Endothelial cell of umbilical vein (primary cell): ENCODE results near the gene DTNA. TPM values are rescaled to one million over a fixed set of nuclear protein-coding genes. Genes with fewer than 3 reads are reported as not detected.

ENCODE experiments used
- BruUV-seq: library from RNA; stranded (reverse); fragments of 400-500 nt; replicated peaks from 2 replicates; lab custom pipeline; 2021; lab: Mats Ljungman, UMichigan
- CTCF ChIA-PET: fragments of 300-600, 350-600 bp; sonication (Branson Sonifier 250); formaldehyde crosslinking; loops from one replicate; lab custom pipeline; 2021; ENCODE audit warnings: antibody characterized with exemption, inconsistent platforms; lab: Charles Lee
- POLR2A ChIA-PET: fragments of 300-600, 350-600 bp; sonication (Branson Sonifier 250); formaldehyde crosslinking; loops from one replicate; lab custom pipeline; 2021; ENCODE audit warnings: antibody characterized with exemption, inconsistent platforms; lab: Charles Lee
- DNase-seq: peaks from one replicate; pipeline ENCODE4 v3.0.0-alpha.2; 2011; ENCODE audit warnings: low read depth, low spot score
- FAIRE-seq: peaks from 2 replicates; lab custom pipeline; 2011; peaks lifted over from hg19 to GRCh38; lab: Jason Lieb, UNC
- H2AFZ ChIP-seq: 2 replicates; pipeline ENCODE4 v1.6.0; 2012; ENCODE audit warnings: low read depth, low read length, control low read depth, inconsistent platforms
- H3K27ac ChIP-seq: 2 replicates; pipeline ENCODE4 v1.5.1; 2011; ENCODE audit warnings: low read depth, mild to moderate bottlenecking, control low read depth, low read length, moderate library complexity; ENCODE audit not compliant: insufficient read depth
- H3K27me3 ChIP-seq, 2 experiments: 2 replicates each; pipeline versions ENCODE4 v1.6.0 to v1.6.1; 2011; ENCODE audit warnings: low read length in 2 of 2, mixed read lengths in 1 of 2; ENCODE audit not compliant: control insufficient read depth in 2 of 2, insufficient read depth in 2 of 2
- H3K36me3 ChIP-seq, 2 experiments: 2 replicates in 1 of 2; 3 replicates in 1 of 2; pipeline ENCODE4 v1.5.1; 2011; ENCODE audit warnings: low read length in 2 of 2, mild to moderate bottlenecking in 1 of 2, moderate library complexity in 1 of 2; ENCODE audit not compliant: control insufficient read depth in 2 of 2, insufficient read depth in 2 of 2; ENCODE audit errors: extremely low read depth in 1 of 2
- H3K4me1 ChIP-seq: 3 replicates; pipeline ENCODE4 v1.5.1; 2011; ENCODE audit warnings: mild to moderate bottlenecking, low read length; ENCODE audit not compliant: control insufficient read depth, insufficient read depth; ENCODE audit errors: extremely low read depth
- H3K4me2 ChIP-seq: 2 replicates; pipeline ENCODE4 v1.6.1; 2011; ENCODE audit warnings: low read length, control low read depth, mixed read lengths; ENCODE audit not compliant: insufficient read depth
- H3K4me3 ChIP-seq, 3 experiments: fragments of 200-600 bp in 1 of 3; sonication (generic), shearing (Covaris generic) in 1 of 3; replicated peaks in 1 of 3; 2 replicates each; pipeline ENCODE4 v1.5.1; 2011 to 2016; ENCODE audit warnings: control low read depth in 3 of 3, low read length in 3 of 3, mild to moderate bottlenecking in 2 of 3, inconsistent platforms in 1 of 3, low read depth in 1 of 3, moderate library complexity in 1 of 3; ENCODE audit not compliant: insufficient read depth in 1 of 3
- H3K79me2 ChIP-seq: 2 replicates; pipeline ENCODE4 v1.6.0; 2012; ENCODE audit warnings: low read length, inconsistent platforms; ENCODE audit not compliant: control insufficient read depth, insufficient read depth
- H3K9ac ChIP-seq: replicated peaks from 2 replicates; pipeline ENCODE3; 2011; ENCODE audit warnings: low read length, control low read depth; ENCODE audit not compliant: insufficient read depth; ENCODE audit errors: extremely low read depth
- H3K9me1 ChIP-seq: replicated peaks from 3 replicates; pipeline ENCODE4 v1.6.0; 2011; ENCODE audit warnings: mild to moderate bottlenecking, low read length; ENCODE audit not compliant: control insufficient read depth, insufficient read depth; ENCODE audit errors: extremely low read depth
- H3K9me3 ChIP-seq: replicated peaks from 2 replicates; pipeline ENCODE4 v1.5.1; 2012; ENCODE audit warnings: low read length, inconsistent platforms; ENCODE audit not compliant: control insufficient read depth, insufficient read depth
- H4K20me1 ChIP-seq: replicated peaks from 2 replicates; pipeline ENCODE3; 2011; ENCODE audit warnings: mild to moderate bottlenecking, low read length; ENCODE audit not compliant: control insufficient read depth, insufficient read depth; ENCODE audit errors: extremely low read depth
- EZH2 ChIP-seq: IDR thresholded peaks from 2 replicates; pipeline ENCODE4 v1.6.1; 2012; ENCODE audit warnings: borderline replicate concordance, low read depth, mild to moderate bottlenecking, moderate library complexity, low read length, inconsistent platforms; ENCODE audit not compliant: severe bottlenecking
- FOS ChIP-seq: IDR thresholded peaks from 2 replicates; pipeline ENCODE4 v1.6.1; 2011; ENCODE audit warnings: mild to moderate bottlenecking, low read length, moderate library complexity, borderline replicate concordance; ENCODE audit not compliant: insufficient read depth
- MYC ChIP-seq: IDR thresholded peaks from one replicate; pipeline ENCODE4 v1.6.1; 2011; ENCODE audit warnings: mild to moderate bottlenecking, low read depth, low read length
- POLR2AphosphoS5 ChIP-seq: IDR thresholded peaks from 2 replicates; pipeline ENCODE4 v1.6.1; 2012; ENCODE audit warnings: low read depth, mild to moderate bottlenecking, control low read depth, low read length, moderate library complexity; ENCODE audit not compliant: insufficient read depth
- dilution Hi-C: fragments of 300-500 bp; cut with MboI; formaldehyde crosslinking; loops from one replicate; pipeline ENCODE4 v1.15.0; 2019; ENCODE audit warnings: low sequenced_read_pairs; ENCODE audit not compliant: extremely low pct_ligation_motif_present
- intact Hi-C: fragments of 100-400 bp; cut with micrococcal nuclease; formaldehyde crosslinking; loops from one replicate; pipeline ENCODE4 v1.10.0; 2022
- polyA plus RNA-seq, 4 experiments: library from polyadenylated mRNA; depleted of rRNA in 3 of 4; stranded (reverse) in 3 of 4; unstranded in 1 of 4; fragments of >200 nt; gene quantifications; 2 replicates each; pipeline versions ENCODE4 v1.2.1 to v1.2.3, GENCODE V29; 2011 to 2012; ENCODE audit warnings: missing spikeins in 1 of 4
- total RNA-seq: library from RNA; stranded (reverse); gene quantifications from 2 replicates; pipeline ENCODE4 v1.2.3, GENCODE V29; 2021

Gene DTNA
- total and polyA plus RNA-seq, 2 donors (not counting 3 experiments of a cell fraction or from before 2014, with no cell fraction given) = 6.6 to 15.3 TPM

DNA sequence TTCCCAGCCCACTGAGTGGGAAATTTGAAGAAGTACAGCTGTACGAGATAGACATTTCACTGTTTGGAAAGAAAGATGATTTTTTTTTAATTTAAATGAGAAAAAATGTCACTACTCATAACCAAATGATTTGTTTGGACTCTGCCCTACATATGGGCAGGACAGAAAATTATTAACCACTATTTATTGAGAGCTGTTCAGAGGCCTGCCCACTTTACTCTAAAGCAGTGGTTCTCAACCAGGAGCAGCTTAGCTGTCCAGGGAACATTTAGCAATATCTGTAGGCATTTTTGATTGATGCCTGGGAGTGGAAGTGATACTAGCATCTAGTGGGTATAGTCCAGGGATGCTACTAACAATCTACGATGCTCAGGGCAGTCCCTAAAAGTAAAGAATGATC is 13.4 kb upstream of the DTNA start:
- intact Hi-C loops = no loop called here
- Histone ChIP-seq H3K9me3 (no peaks in the 10 kb centered on the region), H3K27me3 (no peaks in the 10 kb centered on the region), H3K36me3 (no peaks in the 10 kb centered on the region), H2AFZ (no peak overlapping the region), H3K9ac (no peak overlapping the region), H3K79me2 (no peaks in the 10 kb centered on the region), H3K4me2 (no peak overlapping the region), H4K20me1 (no peaks in the 10 kb centered on the region), H3K4me1 (peaks cover 6% of the 10 kb centered on the region), H3K27ac (no peak overlapping the region), H3K4me3 (no peak overlapping the region), H3K9me1 (no peaks in the 10 kb centered on the region)
- ChIA-PET POLR2A (no interaction called here), CTCF (no interaction called here)
- no peak for DNase-seq
- dilution Hi-C loops = no loop called here
- FAIRE-seq = no peak
- no TSS peak for BruUV-seq
- no peak for TF ChIP-seq POLR2AphosphoS5
- TF ChIP-seq EZH2 = no peak
- no peak for TF ChIP-seq MYC

DNA sequence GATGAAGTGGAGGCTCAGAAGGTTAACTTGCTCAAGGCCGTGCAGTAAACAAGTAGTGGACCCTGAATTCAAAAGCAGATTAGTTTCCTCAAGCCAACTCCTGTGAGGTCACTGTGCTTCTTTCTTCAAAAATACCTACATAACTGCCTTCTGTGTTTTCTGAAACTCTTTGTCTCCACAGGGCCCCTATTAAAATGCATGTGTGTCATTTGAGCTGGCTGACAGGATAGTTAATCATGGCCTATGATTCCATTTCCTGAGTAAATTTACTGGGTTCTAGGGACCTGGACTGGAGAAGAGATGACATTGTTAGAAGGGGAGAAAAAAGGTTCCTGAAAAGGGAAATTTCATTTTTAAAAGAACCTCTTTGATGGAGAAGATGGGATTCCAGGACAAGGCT is 12.9 kb upstream of the DTNA start:
- TF ChIP-seq FOS (peak; percentile 12), EZH2 (no peak)
- Histone ChIP-seq H3K27ac (no peak overlapping the region), H3K9ac (no peak overlapping the region), H3K4me1 (peaks cover 6% of the 10 kb centered on the region), H3K79me2 (no peaks in the 10 kb centered on the region), H3K4me2 (no peak overlapping the region), H3K36me3 (no peaks in the 10 kb centered on the region), H2AFZ (peak overlapping the region; percentile 32), H3K9me3 (no peaks in the 10 kb centered on the region), H3K27me3 (no peaks in the 10 kb centered on the region), H4K20me1 (no peaks in the 10 kb centered on the region), H3K9me1 (no peaks in the 10 kb centered on the region), H3K4me3 (no peak overlapping the region)
- BruUV-seq = no TSS peak
- no peak for FAIRE-seq
- dilution Hi-C loops (no loop called here), intact Hi-C loops (no loop called here)
- DNase-seq = peak; percentile 7
- ChIA-PET CTCF (no interaction called here), POLR2A (no interaction called here)
